GM21786 (cell line): Measurements from ENCODE around the gene CD300A.
"Not testable (repeated sequence)": the region's sequence is repeated elsewhere in the genome, so short reads cannot be mapped to it uniquely, and the experiment has no call there.

Source experiments
- ATAC-seq: cut with Tn5 transposase; IDR thresholded peaks from one replicate; pipeline ENCODE4 v1.9.1; 2021; ENCODE audit not compliant: unreplicated experiment

CD300A gene

DNA sequence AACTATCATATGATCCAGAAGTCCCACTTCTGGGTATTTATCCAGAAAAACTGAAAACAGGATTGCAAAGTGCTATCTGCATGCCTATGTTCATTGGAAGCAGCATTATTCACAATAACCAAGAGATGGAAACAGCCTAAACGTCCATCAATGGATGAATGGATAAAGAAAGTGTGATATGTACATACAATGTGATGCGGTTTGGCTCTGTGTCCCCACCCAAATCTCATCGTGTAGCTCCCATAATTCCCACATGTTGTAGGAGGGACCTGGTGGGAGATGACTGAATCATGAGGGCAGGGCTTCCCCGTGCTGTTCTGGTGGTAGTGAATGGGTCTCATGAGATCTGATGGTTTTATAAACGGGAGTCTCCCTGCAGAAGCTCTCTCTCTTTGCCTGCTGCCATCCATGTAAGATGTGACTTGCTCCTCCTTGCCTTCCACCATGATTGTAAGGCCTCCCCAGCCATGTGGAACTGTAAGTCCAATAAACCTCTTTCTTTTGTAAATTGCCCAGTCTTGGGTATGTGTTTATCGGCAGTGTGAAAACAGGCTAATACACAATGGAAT, 52.1 kb downstream of the CD300A start:
- not testable (repeated sequence) for ATAC-seq

DNA sequence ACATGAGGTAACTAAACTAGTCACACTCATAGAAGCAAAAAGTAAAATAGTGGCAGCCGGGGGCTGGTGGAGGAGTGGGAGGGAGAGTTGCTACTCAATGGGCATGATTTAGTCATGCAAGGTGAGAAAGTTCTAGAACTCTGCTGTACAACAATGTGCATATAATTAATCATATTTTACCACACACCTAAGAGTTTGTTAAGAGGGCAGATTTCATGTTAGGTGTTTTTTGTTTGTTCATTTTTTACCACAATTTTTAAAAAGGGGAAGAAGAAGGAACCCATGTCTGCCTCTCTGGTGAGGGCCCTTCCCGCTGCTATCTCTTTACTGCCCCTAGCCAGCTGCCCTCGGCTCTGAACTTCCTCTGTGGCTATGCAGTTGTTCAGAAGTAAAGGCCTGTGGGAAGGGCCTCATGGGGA, 53.6 kb downstream of the CD300A start:
- no peak for ATAC-seq

DNA sequence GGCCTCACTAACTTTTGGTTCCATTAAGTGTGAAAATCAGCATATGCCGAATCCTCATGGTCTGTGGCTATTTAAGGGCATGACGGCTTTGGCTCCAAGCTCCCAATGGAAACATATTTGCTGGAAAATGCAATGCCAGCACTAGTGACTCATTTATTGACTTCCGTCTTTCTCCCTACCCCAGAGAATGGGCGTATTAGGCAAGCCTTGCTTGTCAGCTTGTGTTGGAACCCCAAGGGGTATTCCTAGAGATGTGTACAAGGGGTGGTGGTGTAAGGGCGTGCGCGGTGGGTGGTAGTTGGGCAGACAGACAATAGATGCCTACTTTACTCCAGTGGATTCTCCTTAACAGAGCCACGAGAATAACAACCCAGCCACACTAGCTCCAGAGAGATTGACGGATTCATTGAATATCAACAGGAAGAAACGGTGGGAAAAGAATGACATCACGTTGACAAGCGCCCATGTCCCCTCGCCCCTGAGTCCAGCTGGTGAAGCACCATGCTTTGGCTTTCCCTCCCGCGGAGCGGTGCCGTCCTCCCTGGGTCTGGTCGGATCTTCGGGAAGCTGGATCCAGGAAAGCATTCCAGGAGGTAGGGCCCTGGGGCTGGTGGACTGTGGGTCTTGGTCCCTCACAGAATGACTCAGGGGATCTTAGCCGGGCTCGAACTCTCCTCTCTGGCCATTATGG, 54.5 kb downstream of the CD300A start:
- no peak for ATAC-seq

DNA sequence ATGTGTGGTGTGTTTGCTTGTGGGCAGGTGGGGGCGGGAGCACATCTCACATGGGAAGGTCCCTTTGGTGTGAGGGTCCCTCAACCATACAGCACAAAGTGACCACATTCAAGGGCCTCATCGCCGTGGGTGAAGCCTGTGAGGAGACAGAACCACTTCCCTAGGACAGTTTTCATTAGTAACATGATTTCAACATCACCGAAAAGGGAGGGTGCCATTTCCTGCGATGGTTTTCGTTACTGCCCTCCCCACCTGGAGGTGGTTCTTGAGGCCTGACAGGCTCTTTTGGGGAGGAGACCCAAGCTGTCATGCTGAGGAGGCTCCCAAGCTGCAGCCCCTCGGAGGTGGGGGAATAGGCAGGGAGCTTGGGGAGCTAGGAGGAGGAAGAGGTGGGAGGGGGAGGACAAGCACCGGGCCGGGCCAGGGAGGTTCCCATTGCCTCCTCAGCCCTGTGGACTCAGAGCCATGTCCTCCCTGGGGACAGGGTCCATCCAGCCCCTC, 55.3 kb downstream of the CD300A start:
- no peak for ATAC-seq

DNA sequence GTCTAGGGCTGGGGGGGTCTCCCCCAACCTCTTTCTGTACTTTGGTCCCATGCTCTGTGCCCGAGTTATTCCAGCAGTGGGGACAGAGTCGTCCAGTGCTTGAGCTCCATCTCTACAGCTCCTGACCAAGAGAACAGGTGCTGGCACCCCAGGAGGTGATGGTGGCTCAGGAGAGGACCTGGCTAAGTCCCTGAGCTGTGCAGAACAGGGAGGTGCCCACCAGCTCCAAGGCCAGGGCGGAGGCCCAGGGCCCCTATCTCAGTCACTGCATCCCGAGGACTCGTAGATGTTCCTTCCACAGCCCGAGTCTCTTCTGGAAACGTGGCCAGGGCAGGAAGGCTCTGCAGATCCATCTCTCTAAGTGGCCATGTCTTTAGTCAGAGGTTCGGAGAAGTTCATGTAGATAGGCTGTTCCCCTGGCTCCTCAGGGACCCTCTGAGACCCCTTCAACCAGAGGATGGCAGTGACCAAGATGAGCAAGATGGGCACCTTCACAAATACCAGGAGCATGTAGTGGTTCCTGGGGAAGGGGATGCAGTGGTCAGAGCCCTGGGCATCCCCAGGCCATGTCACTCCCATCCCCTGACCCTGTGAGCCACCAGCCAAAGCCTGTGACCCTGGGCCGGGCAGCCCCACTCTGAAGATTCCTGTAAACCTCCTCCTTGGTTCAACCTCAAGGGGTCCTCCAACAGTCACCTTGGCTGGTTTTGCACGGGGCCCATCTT, 56.1 kb downstream of the CD300A start:
- ATAC-seq = no peak

DNA sequence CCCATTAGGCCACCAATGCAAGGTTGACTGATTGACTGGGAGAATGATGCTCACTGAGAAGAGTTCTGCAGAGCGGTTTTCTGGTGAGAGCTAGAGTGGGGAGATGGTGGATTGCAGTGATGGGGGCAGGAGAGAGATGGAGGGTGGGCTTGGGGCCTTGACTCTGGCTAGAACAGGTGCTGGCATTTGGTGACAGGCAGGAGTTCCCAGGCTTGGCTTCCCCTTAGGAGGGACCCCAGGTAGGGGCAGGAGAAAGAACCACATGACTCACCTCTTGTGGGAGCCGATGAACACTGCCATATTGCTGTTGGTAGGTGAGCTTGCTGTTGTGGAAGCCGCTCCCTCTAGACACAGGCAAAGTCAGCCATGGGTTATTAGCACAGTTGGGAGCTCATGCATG, 56.9 kb downstream of the CD300A start:
- ATAC-seq = no peak

DNA sequence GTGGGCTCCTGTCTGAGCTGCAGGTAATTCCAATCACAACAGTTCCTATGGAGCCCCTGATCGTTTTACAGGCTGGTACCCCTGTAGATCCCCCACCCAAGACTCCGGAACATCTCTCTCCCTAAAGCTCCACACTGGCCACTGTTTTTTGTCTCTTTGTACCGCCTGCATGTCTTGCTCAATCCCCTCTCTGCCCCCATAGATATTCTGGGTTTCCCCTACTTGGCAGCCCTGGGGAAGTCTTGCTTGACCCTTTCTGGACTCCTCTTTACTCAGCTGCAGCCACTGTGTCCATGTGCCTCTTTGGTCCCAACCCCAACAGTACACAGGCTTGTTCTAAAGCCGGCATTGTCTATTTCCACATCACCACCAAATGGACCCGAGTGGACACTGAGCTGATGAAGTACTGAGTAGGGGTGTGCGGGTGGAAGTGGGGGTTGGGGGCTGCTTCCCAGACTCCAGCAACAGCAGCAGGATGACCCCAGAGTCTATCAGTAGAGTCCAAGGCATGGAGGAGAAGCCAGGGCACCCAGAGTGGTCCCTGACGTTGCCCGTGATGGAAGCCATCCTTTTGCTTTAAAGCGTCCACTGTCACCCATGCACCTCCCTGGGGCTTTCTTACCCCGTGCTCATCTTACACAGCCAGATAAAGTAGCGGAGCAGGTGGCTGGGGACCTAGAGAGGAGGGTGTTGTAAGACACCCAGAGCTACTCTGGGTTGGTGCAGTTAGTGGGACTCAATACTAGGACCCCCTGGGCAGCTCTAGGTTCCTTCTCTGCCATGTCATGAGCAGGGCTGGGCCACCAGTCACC, 58.4 kb downstream of the CD300A start:
- no peak for ATAC-seq

DNA sequence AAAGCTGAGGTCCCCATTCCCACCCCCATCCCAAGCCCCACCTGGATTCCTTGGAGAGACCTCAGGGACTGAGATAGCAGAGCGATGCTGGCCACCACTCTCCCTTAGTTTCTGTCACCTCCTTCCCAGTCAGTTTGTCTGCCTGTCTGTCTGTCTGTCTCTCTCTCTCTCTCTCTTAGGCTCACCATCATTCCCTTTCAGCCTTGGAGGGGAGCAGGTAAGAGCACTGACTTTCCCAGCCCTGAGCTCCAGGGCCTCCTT, 59.0 kb downstream of the CD300A start:
- ATAC-seq = no peak

DNA sequence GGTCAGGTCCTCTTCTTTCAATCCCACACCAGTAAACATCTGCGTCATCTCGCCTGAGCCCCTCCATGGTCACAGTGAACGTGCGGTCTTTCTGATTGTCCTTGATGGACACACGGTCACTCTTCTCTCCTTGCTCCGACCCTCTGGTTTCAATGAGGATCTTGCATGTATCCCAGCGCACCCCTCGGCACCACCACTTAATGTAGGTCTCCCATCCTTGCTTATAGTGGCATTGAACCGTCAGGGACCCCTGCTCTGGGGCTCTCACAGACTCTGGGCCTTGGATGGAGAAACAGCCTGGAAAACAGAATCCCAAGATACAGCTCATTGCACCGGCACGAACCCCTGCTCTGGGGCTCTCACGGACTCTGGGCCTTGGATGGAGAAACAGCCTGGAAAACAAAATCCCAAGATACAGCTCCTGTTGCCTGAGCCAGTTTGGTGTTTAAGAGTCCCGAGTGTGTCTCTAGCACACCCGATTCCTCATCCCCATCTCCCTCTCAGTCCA, 59.4 kb downstream of the CD300A start:
- ATAC-seq = no peak

DNA sequence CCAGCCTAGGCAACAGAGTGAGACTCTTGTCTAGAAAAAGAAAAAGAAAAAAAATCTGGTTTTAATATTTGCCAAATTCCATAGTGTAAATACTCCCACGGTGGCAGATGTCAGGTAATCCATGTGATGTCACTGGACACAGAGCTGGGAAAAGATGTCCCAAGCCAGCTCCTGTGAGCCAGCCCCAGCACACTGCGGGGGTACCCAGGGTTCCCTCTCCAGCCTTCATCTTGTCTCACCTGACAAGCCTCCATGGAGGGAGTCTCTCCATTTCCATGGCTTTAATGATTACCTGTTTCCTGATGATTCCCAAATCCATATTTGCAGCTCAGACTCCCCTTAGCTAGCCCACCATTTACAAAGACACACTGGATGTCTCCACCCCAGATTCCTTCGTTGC, 60.2 kb downstream of the CD300A start:
- no peak for ATAC-seq

DNA sequence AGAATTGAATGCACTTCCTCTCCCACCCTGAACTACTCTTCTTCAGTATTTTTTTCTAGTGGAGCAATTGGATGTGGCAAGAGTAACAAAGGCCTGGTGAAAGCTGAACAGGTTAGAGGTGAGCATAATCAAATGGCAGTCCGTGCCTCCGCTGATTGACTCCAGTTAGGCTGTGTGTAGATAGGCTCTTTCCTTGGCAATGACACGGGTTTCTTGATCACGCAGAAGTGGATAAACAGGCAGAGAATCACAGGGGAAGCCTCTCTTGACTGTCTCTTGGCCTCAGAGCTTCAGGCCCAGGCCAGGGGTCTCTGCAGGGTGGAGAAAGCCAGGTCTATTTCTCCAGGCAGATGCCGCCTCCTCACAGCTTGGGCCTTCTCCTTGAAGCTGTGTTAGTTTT, 60.6 kb downstream of the CD300A start:
- ATAC-seq = no peak

DNA sequence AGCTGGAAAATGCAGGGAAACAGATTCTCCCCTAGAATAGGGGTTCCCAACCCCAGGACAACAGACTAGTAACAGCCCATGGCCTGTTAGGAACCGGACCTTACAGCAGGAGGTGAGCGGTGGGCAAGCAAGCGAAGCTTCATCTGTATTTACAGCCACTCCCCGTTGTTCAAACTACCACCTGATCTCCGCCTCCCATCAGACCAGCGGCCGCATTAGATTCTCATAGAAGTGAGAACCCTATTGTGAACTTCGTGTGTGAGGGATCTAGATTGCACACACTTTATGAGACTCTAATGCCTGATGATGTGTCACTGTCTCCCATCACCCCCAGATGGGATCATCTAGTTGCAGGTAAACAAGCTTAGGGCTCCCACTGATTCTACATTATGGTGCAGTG, 61.3 kb downstream of the CD300A start:
- no peak for ATAC-seq

DNA sequence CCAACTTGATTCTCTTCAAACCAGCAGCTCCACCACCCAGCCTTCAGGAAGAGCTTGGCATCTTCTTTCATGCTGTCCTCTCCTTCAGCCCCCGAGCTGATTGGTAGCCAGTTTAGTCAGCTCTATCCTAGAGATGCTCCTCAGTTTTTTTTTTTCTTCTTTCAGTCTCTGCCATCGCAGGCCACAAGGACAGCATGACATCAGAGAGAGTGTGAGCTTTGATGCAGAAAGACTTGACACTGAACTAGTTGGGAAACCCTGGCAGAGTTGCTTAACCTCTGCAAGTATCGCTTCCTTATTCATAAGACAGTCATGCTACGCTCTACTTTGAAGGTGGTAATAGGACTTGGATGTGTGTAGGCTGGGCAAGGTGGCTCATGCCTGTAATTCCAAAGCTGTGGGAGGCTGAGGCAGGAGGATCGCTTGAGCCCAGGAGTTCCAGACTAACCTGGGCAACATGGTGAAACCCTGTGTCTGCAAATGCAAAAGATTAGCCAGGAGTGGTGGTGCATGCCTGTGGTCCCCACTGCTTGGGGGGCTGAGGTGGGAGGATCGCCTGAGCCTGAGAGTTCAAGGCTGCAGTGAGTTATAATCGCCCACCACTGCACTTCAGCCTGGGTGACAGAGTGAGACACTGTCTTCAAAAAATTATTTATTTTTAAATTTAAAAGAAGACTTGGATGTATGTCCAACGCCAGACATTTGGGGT, 62.2 kb downstream of the CD300A start:
- ATAC-seq = peak; percentile 93

DNA sequence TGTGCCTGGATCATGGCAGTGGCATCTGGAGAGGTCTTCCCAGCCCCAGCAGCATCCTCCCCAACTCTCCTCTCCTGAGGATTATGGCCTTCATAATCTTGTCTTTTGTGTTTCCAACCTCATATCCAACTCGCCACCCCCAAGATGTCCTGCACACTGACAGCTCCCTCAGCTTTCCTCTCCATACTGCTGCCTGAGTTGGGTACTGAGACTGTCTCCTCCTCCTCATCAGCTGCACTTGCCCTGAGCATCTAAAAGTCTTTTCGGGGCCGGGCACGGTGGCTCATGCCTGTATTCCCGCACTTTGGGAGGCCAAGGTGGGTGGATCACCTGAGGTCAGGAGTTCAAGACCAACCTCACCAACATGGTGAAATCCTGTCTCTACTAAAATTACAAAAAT, 62.8 kb downstream of the CD300A start:
- no peak for ATAC-seq

DNA sequence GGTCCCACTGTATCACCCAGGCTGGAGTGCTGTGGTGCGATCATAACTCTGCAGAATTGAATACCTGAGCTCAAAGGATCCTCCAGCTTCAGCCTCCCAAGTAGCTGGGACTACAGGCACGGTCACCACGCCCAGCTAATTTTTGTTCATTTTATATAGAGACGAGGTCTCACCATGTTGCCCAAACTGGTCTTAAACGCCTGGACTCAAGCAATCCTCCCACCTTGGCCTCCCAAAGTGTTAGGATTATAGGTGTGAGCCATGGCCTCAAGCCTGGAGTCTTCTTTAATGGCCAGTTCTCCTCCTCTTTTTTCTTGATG, 64.4 kb downstream of the CD300A start:
- ATAC-seq = no peak

DNA sequence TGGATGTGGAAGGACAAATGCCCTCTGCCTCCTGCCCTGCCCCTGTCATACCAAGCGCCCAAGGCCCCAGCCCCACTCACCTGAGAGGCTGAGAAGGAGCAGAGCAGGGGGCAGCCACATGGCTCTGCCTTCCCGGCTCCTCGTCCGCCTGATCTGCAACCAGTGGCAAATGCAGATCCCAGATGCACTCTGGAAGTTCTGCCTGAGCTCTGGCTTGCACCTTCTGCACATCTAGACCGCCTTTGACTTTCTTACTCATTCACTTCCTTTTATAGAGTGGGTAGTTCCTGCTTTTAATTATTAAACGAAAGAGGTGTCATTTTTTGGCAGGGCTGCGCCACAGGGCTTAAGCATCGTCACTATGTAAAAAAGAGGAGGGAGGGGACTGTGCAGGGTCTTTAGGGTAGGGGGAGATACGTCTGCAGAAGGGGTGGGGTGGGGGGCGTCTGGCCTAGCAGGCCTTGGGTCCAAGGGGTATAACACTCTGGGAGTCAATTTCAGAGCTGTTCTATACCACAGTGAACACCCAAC, 64.9 kb downstream of the CD300A start, which contains the start of gene CD300LB:
Gene CD300LB, minus strand, starts transcription at position 245 of the 531 bp plus-strand sequence. Its CDS starts 125 bp downstream, at position 120.
- ATAC-seq = no peak

DNA sequence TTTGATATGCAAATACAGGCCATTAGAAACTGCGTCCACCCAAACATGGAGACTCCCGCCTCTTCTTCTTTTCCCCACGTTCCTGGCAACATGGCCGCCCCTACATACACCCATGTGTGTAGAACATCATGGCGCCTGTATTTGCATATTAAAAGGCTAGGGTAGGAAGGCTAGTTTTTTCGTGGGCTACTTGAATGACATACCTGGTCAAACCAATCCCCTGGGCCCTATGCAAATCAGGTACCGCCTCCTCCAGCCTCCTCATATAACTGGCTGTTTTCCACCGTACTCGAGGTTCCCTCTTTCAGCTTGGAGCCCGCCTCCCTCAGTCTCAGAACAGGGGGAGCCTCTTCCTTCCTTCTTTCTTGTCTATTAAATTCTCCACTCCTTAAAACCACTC, 65.7 kb downstream of the CD300A start:
- no peak for ATAC-seq
